SK-N-SH treated with all-trans-retinoic acid at 6 μM for 48 hours (cell line): ENCODE data around the gene GPRIN1.

Experiments
- ATAC-seq: fragments of 200-7000 bp; cut with Tn5 transposase; 3 replicates; pipeline ENCODE4 v1.9.1; 2020; ENCODE audit warnings: mild to moderate bottlenecking, moderate library complexity
- ARNTL ChIP-seq: fragments of 450-650 bp; formaldehyde crosslinking; IDR thresholded peaks from 2 replicates; pipeline ENCODE4 v1.5.0; 2020; ENCODE audit warnings: low read depth, mild to moderate bottlenecking, moderate library complexity, borderline replicate concordance
- BACH2 ChIP-seq: fragments of 250-450 bp; sonication (Bioruptor Pico); IDR thresholded peaks from 2 replicates; pipeline ENCODE4 v1.9.0; 2021; ENCODE audit warnings: mild to moderate bottlenecking, borderline replicate concordance
- ESRRG ChIP-seq: fragments of 250-450 bp; sonication (Bioruptor Pico); IDR thresholded peaks from 2 replicates; pipeline ENCODE4 v1.6.1; 2021; ENCODE audit warnings: mild to moderate bottlenecking
- GLIS3 ChIP-seq: fragments of 250-450 bp; sonication (Bioruptor Pico); IDR thresholded peaks from 2 replicates; pipeline ENCODE4 v1.5.0; 2020; ENCODE audit warnings: mild to moderate bottlenecking, moderate library complexity
- ISL1 ChIP-seq: fragments of 250-450 bp; sonication (Bioruptor Pico); IDR thresholded peaks from 2 replicates; pipeline ENCODE4 v2.1.2; 2022; ENCODE audit warnings: mild to moderate bottlenecking, moderate library complexity
- OSR1 ChIP-seq: fragments of 250-450 bp; sonication (Bioruptor Pico); IDR thresholded peaks from 2 replicates; pipeline ENCODE4 v1.8.0; 2022; ENCODE audit warnings: moderate library complexity, mild to moderate bottlenecking, inconsistent platforms
- PPARA ChIP-seq: fragments of 250-450 bp; sonication (Bioruptor Pico); IDR thresholded peaks from 2 replicates; pipeline ENCODE4 v1.5.0; 2020; ENCODE audit warnings: mild to moderate bottlenecking, borderline replicate concordance
- SNAI2 ChIP-seq: fragments of 250-450 bp; sonication (Bioruptor Pico); IDR thresholded peaks from 2 replicates; pipeline ENCODE4 v1.5.0; 2020; ENCODE audit warnings: mild to moderate bottlenecking, moderate library complexity
- TOX ChIP-seq: fragments of 250-450 bp; sonication (Bioruptor Pico); IDR thresholded peaks from 2 replicates; pipeline ENCODE4 v1.8.0; 2021; ENCODE audit warnings: mild to moderate bottlenecking, moderate library complexity, borderline replicate concordance
- ZFP3 ChIP-seq: fragments of 250-450 bp; sonication (Bioruptor Pico); IDR thresholded peaks from 2 replicates; pipeline ENCODE4 v1.5.0; 2020; ENCODE audit warnings: mild to moderate bottlenecking, moderate library complexity
- ZFP30 ChIP-seq: fragments of 450-650 bp; formaldehyde crosslinking; IDR thresholded peaks from 2 replicates; pipeline ENCODE4 v1.5.0; 2022; ENCODE audit warnings: mild to moderate bottlenecking, moderate library complexity
- ZNF565 ChIP-seq: fragments of 450-650 bp; formaldehyde crosslinking; conservative IDR thresholded peaks from 2 replicates; pipeline ENCODE4 v1.5.0; 2020; ENCODE audit warnings: low read depth, mild to moderate bottlenecking, moderate library complexity
- TF ChIP-seq, protein P1 (sequence below): fragments of 250-450 bp; sonication (Bioruptor Pico); IDR thresholded peaks from 2 replicates; pipeline ENCODE4 v1.8.0; 2021; ENCODE audit warnings: low read depth, mild to moderate bottlenecking, moderate library complexity, borderline replicate concordance
- TF ChIP-seq, protein P2 (sequence below): fragments of 250-450 bp; sonication (Bioruptor Pico); IDR thresholded peaks from 2 replicates; pipeline ENCODE4 v1.5.1; 2021; ENCODE audit warnings: mild to moderate bottlenecking, moderate library complexity
- TF ChIP-seq, protein P3 (sequence below): fragments of 250-450 bp; sonication (Bioruptor Pico); IDR thresholded peaks from 2 replicates; pipeline ENCODE4 v1.8.0; 2020; ENCODE audit warnings: mild to moderate bottlenecking, moderate library complexity, borderline replicate concordance
- TF ChIP-seq, protein P4 (sequence below): fragments of 250-450 bp; sonication (Bioruptor Pico); IDR thresholded peaks from 2 replicates; pipeline ENCODE4 v1.5.0; 2020; ENCODE audit warnings: mild to moderate bottlenecking, moderate library complexity

Gene GPRIN1

DNA sequence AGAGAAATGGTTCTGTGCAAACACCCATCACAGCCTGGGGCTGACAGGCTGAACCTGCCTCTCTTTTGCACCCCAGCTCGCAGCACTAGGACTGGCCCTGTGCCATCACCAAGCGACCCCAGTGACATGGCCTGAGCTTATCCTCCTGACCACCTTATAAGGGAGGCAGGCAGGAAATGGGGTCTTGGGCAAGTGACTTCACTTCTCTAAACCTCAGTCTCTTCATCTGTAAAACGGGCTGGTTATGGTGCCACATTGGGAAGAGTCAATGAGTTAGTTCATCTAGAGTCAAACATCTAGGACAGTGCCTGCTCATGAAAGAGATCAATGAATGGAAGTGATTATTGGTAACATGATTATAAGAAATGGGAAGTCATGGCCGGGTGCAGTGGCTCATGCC is 14.2 kb upstream of the GPRIN1 start (continued):
- TF ChIP-seq, protein P1, sequence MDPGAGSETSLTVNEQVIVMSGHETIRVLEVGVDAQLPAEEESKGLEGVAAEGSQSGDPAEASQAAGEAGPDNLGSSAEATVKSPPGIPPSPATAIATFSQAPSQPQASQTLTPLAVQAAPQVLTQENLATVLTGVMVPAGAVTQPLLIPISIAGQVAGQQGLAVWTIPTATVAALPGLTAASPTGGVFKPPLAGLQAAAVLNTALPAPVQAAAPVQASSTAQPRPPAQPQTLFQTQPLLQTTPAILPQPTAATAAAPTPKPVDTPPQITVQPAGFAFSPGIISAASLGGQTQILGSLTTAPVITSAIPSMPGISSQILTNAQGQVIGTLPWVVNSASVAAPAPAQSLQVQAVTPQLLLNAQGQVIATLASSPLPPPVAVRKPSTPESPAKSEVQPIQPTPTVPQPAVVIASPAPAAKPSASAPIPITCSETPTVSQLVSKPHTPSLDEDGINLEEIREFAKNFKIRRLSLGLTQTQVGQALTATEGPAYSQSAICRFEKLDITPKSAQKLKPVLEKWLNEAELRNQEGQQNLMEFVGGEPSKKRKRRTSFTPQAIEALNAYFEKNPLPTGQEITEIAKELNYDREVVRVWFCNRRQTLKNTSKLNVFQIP = no peak
- no peak for TF ChIP-seq TOX (CRISPR knock-in tag)

DNA sequence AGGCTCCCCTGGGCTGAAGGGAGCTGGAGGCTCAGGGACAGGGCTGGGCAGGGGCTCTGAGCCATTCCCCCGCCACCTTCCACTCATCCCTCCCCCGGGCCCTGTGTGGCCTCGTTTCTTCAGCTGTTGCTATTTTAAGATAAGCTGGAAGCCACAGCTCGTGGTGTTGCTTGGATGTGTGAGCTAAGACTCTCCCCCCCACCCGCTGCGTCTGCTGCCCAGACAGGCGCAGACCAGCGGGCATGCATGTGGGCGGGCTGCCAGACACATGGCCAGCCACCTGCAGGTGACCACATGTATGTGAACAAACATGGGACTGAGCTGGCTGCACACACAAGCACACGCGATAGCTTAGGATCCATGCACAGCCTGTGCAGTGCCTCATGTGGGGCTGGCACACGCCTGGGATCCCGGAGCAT is 11.7 kb upstream of the GPRIN1 start:
- TF ChIP-seq ISL1 (CRISPR knock-in tag) (no peak), PPARA (no peak), ZFP3 (CRISPR knock-in tag) (no peak), ZFP30 (CRISPR knock-in tag) (no peak), BACH2 (CRISPR knock-in tag) (no peak), ZNF565 (CRISPR knock-in tag) (no peak), ARNTL (CRISPR knock-in tag) (no peak), SNAI2 (CRISPR knock-in tag) (no peak), GLIS3 (CRISPR knock-in tag) (no peak)
- TF ChIP-seq, protein P1 = no peak
- TF ChIP-seq, protein P2, sequence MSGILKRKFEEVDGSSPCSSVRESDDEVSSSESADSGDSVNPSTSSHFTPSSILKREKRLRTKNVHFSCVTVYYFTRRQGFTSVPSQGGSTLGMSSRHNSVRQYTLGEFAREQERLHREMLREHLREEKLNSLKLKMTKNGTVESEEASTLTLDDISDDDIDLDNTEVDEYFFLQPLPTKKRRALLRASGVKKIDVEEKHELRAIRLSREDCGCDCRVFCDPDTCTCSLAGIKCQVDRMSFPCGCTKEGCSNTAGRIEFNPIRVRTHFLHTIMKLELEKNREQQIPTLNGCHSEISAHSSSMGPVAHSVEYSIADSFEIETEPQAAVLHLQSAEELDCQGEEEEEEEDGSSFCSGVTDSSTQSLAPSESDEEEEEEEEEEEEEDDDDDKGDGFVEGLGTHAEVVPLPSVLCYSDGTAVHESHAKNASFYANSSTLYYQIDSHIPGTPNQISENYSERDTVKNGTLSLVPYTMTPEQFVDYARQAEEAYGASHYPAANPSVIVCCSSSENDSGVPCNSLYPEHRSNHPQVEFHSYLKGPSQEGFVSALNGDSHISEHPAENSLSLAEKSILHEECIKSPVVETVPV (CRISPR knock-in tag) = no peak

DNA sequence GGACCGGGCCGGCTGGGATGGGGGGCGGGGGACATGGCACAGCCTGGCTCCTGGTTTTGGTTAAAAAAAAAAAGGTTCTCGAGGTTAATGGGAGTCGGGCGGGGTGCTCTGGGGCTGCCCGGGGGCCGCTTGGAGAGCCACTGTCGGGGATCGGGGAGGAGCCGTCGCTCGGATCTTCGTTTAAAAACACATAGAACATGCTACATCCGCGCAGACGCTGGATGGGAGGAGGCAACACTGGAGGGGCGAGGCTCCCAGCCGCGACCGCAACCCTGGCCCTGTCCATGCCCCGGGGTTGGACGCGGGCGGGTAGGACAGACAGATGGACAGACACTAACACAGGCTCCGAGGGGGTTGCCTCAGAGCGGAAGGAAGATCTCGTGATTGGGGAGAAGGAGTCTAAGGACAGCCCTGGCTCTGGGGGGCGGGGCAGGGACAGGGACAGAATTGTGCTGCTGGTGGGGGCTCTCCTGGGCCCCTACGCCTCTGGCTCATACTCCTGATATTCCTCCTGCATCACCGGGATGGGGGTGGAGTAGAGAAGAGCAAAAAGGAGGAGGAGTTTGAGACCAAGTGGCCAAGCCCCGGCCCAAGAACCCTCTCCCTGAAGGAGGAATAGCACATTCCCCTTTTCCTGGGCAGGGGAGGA is 10.5 kb upstream of the GPRIN1 start:
- ATAC-seq = no peak
- TF ChIP-seq ESRRG (CRISPR knock-in tag) (no peak), TOX (CRISPR knock-in tag) (no peak), OSR1 (CRISPR knock-in tag) (no peak), ZFP30 (CRISPR knock-in tag) (no peak), BACH2 (CRISPR knock-in tag) (no peak), ZFP3 (CRISPR knock-in tag) (no peak)
- TF ChIP-seq, protein P3, sequence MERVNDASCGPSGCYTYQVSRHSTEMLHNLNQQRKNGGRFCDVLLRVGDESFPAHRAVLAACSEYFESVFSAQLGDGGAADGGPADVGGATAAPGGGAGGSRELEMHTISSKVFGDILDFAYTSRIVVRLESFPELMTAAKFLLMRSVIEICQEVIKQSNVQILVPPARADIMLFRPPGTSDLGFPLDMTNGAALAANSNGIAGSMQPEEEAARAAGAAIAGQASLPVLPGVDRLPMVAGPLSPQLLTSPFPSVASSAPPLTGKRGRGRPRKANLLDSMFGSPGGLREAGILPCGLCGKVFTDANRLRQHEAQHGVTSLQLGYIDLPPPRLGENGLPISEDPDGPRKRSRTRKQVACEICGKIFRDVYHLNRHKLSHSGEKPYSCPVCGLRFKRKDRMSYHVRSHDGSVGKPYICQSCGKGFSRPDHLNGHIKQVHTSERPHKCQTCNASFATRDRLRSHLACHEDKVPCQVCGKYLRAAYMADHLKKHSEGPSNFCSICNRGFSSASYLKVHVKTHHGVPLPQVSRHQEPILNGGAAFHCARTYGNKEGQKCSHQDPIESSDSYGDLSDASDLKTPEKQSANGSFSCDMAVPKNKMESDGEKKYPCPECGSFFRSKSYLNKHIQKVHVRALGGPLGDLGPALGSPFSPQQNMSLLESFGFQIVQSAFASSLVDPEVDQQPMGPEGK (CRISPR knock-in tag) = no peak
- TF ChIP-seq, protein P1 = no peak
- TF ChIP-seq, protein P4, sequence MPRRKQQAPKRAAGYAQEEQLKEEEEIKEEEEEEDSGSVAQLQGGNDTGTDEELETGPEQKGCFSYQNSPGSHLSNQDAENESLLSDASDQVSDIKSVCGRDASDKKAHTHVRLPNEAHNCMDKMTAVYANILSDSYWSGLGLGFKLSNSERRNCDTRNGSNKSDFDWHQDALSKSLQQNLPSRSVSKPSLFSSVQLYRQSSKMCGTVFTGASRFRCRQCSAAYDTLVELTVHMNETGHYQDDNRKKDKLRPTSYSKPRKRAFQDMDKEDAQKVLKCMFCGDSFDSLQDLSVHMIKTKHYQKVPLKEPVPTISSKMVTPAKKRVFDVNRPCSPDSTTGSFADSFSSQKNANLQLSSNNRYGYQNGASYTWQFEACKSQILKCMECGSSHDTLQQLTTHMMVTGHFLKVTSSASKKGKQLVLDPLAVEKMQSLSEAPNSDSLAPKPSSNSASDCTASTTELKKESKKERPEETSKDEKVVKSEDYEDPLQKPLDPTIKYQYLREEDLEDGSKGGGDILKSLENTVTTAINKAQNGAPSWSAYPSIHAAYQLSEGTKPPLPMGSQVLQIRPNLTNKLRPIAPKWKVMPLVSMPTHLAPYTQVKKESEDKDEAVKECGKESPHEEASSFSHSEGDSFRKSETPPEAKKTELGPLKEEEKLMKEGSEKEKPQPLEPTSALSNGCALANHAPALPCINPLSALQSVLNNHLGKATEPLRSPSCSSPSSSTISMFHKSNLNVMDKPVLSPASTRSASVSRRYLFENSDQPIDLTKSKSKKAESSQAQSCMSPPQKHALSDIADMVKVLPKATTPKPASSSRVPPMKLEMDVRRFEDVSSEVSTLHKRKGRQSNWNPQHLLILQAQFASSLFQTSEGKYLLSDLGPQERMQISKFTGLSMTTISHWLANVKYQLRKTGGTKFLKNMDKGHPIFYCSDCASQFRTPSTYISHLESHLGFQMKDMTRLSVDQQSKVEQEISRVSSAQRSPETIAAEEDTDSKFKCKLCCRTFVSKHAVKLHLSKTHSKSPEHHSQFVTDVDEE (CRISPR knock-in tag) = no peak

More for the DNA sequence above, 11.7 kb upstream of the GPRIN1 start:
- no peak for ATAC-seq
